SU-DHL-6 (cell line): ENCODE data around the gene PDZD2.

Experiments used
- CTCF ChIP-seq: fragments of 200-600 bp; sonication (generic); IDR thresholded peaks from one replicate; pipeline ENCODE4 v1.5.1; 2017; ENCODE audit warnings: antibody characterized with exemption, mild to moderate bottlenecking, low read length, moderate library complexity; ENCODE audit not compliant: insufficient read depth, poor library complexity, severe bottlenecking
- EZH2phosphoT487 ChIP-seq: fragments of 200-600 bp; sonication (generic), shearing (Covaris generic); conservative IDR thresholded peaks from 2 replicates; pipeline ENCODE4 v1.6.1; 2018; ENCODE audit warnings: mild to moderate bottlenecking, antibody characterized with exemption, low read length, moderate library complexity, mixed read lengths

- TF ChIP-seq CTCF (no peak), EZH2phosphoT487 (no peak)
These were observed 111.3 kb downstream of the PDZD2 start for GRCh38 chr5:31750215-31750614.
